HL-60 (cell line): ENCODE measurements around the gene GPX1.

ENCODE experiments used
- CTCF ChIP-seq: IDR thresholded peaks from one replicate; pipeline ENCODE4 v1.5.1; 2011; ENCODE audit warnings: low read length, control low read depth, inconsistent platforms; ENCODE audit not compliant: insufficient read depth
- POLR2AphosphoS5 ChIP-seq: IDR thresholded peaks from 2 replicates; pipeline ENCODE4 v1.6.1; 2012; ENCODE audit warnings: low read depth
- SPI1 ChIP-seq: IDR thresholded peaks from 2 replicates; pipeline ENCODE4 v1.6.1; 2012; ENCODE audit warnings: low read depth, mild to moderate bottlenecking, borderline replicate concordance

- TF ChIP-seq CTCF (no peak), SPI1 (no peak), POLR2AphosphoS5 (no peak)
Observed at GRCh38 chr3:49316696-49317457, 41.3 kb downstream of the GPX1 start.
